Measurements from ENCODE around the gene SLC31A1. TPM values are rescaled to one million over a fixed set of nuclear protein-coding genes. Genes with fewer than 3 reads are reported as not detected.

Gene SLC31A1
- total RNA-seq, result 1 to 10 TPM; 7.9 to 8.8 TPM

- Mint-ChIP-seq H3K9me3 (no peaks in the 10 kb centered on the region), H3K4me1 (ENCODE audit: low read depth) (peaks cover 46% of the 10 kb centered on the region)
- peak; percentile 96 to 99 for ATAC-seq (replicated peaks in 1 of 2)
Observed at GRCh38 chr9:113221003-113221799, at the start of gene SLC31A1, which contains the start of gene FKBP15. Gene SLC31A1, plus strand, starts transcription at chr9:113221544. Its CDS starts 34,605 bp downstream, at chr9:113256149. Gene FKBP15, minus strand, starts transcription at chr9:113221277. Its CDS starts 34 bp downstream, at chr9:113221243.

DNA sequence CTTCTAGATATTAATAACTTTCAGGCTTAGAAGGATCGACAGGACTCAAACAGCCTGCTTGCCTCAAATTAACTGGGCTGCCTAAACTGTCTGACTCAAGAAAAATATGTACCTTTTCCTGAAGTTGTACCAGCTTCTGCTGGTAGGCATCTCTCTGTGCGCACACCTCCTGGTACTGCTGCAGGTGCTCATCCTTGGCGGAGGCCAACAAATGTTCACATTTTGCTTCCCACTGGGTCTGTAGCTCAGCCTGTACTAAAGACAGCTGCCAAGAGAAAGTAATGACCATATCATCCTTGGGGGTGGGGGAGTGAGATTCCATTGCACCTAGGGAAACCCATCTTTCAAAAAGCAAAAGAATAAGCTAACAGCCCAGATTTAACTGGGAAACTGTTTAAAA, 48.0 kb upstream of the SLC31A1 start:
- Mint-ChIP-seq H3K27ac (no peak overlapping the region), H3K4me3 (no peak overlapping the region), H3K36me3 (ENCODE audit: insufficient read depth in 2 of 2) (peaks cover 30 to 58% of the 10 kb centered on the region in 2 donors), H3K9me3 (peaks cover 2% of the 10 kb centered on the region in 2 donors), H3K27me3 (ENCODE audit: low read depth) (no peaks in the 10 kb centered on the region), H3K4me1 (ENCODE audit: low read depth) (no peaks in the 10 kb centered on the region)
- ATAC-seq (replicated peaks in 1 of 2), result no peak
- DNase-seq, result no peak

More at GRCh38 chr9:113221003-113221799, at the start of gene SLC31A1, which contains the start of gene FKBP15:
- H3K27ac Mint-ChIP-seq, result peak within 1 kb of the TSS; percentile 92
- peaks cover 0 to 13% of the 10 kb centered on the region in 2 donors for H3K36me3 Mint-ChIP-seq (ENCODE audit: insufficient read depth in 2 of 2)
- H3K4me3 Mint-ChIP-seq, result peak within 1 kb of the TSS; percentile 86 to 97
- H3K27me3 Mint-ChIP-seq (ENCODE audit: low read depth), result no peaks in the 10 kb centered on the region
- DNase-seq, result peak; percentile 97

- Mint-ChIP-seq H3K4me3 (no peak overlapping the region), H3K9me3 (peaks cover 2% of the 10 kb centered on the region in 2 donors), H3K36me3 (ENCODE audit: insufficient read depth in 2 of 2) (peaks cover 32 to 54% of the 10 kb centered on the region in 2 donors), H3K27ac (no peak overlapping the region), H3K4me1 (ENCODE audit: low read depth) (no peaks in the 10 kb centered on the region), H3K27me3 (ENCODE audit: low read depth) (no peaks in the 10 kb centered on the region)
- DNase-seq, result no peak
- ATAC-seq (replicated peaks in 1 of 2), result no peak
Observed at GRCh38 chr9:113176803-113177202, 44.5 kb upstream of the SLC31A1 start.

GRCh38 chr9:113177251-113177650, 44.1 kb upstream of the SLC31A1 start:
- H3K9me3 Mint-ChIP-seq, result peaks cover 2% of the 10 kb centered on the region in 2 donors
- H3K27ac Mint-ChIP-seq, result no peak overlapping the region
- H3K36me3 Mint-ChIP-seq (ENCODE audit: insufficient read depth in 2 of 2), result peaks cover 28 to 51% of the 10 kb centered on the region in 2 donors
- H3K4me1 Mint-ChIP-seq (ENCODE audit: low read depth), result no peaks in the 10 kb centered on the region
- H3K4me3 Mint-ChIP-seq, result no peak overlapping the region
- ATAC-seq (replicated peaks in 1 of 2) (no peak), DNase-seq (no peak)
- H3K27me3 Mint-ChIP-seq (ENCODE audit: low read depth), result no peaks in the 10 kb centered on the region

DNA sequence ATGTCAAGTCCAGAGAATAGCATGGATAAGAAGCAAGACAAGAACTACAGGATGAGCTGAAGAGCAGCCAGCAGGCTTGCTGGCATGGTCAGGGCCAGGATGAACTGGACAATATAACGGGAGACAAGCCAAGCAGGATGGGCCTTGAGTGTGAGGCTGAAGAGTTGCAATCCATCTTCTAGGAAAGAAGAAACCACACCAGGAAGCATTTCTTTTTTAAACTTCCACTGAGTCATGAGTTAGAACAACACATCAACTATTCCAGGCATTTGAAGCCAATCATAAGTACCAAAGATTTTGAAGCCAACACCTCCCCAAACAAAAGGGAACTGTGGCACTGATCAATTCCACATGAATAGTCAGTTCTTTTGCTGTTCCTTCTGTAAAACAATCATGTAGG, 43.3 kb upstream of the SLC31A1 start:
- H3K9me3 Mint-ChIP-seq, result no peaks in the 10 kb centered on the region
- DNase-seq (no peak), ATAC-seq (replicated peaks in 1 of 2) (no peak)
- H3K36me3 Mint-ChIP-seq (ENCODE audit: insufficient read depth in 2 of 2), result peaks cover 25 to 48% of the 10 kb centered on the region in 2 donors
- no peaks in the 10 kb centered on the region for H3K27me3 Mint-ChIP-seq (ENCODE audit: low read depth)
- H3K4me3 Mint-ChIP-seq, result no peak overlapping the region
- no peaks in the 10 kb centered on the region for H3K4me1 Mint-ChIP-seq (ENCODE audit: low read depth)
- H3K27ac Mint-ChIP-seq, result peak overlapping the region; percentile 35

- Mint-ChIP-seq H3K36me3 (ENCODE audit: insufficient read depth in 2 of 2) (peaks cover 19 to 42% of the 10 kb centered on the region in 2 donors), H3K4me3 (no peak overlapping the region), H3K27ac (no peak overlapping the region)
Observed at GRCh38 chr9:113179839-113180238, 41.5 kb upstream of the SLC31A1 start.

GRCh38 chr9:113181165-113181564, 40.2 kb upstream of the SLC31A1 start:
- Mint-ChIP-seq H3K9me3 (no peaks in the 10 kb centered on the region), H3K4me3 (no peak overlapping the region), H3K27ac (peak overlapping the region; percentile 83), H3K4me1 (ENCODE audit: low read depth) (no peaks in the 10 kb centered on the region), H3K36me3 (ENCODE audit: insufficient read depth in 2 of 2) (peaks cover 22 to 41% of the 10 kb centered on the region in 2 donors), H3K27me3 (ENCODE audit: low read depth) (no peaks in the 10 kb centered on the region)
- DNase-seq, result no peak
- ATAC-seq (replicated peaks in 1 of 2), result no peak

More at GRCh38 chr9:113179839-113180238, 41.5 kb upstream of the SLC31A1 start:
- DNase-seq (no peak), ATAC-seq (replicated peaks in 1 of 2) (no peak)
- no peaks in the 10 kb centered on the region for H3K27me3 Mint-ChIP-seq (ENCODE audit: low read depth)
- no peaks in the 10 kb centered on the region for H3K9me3 Mint-ChIP-seq
- no peaks in the 10 kb centered on the region for H3K4me1 Mint-ChIP-seq (ENCODE audit: low read depth)

GRCh38 chr9:113183956-113184488, 37.3 kb upstream of the SLC31A1 start:
- H3K9me3 Mint-ChIP-seq, result no peaks in the 10 kb centered on the region
- no peak overlapping the region for H3K27ac Mint-ChIP-seq
- H3K36me3 Mint-ChIP-seq (ENCODE audit: insufficient read depth in 2 of 2), result peaks cover 12 to 27% of the 10 kb centered on the region in 2 donors
- DNase-seq (no peak), ATAC-seq (replicated peaks in 1 of 2) (no peak)
- H3K4me3 Mint-ChIP-seq, result no peak overlapping the region
- no peaks in the 10 kb centered on the region for H3K4me1 Mint-ChIP-seq (ENCODE audit: low read depth)
- H3K27me3 Mint-ChIP-seq (ENCODE audit: low read depth), result no peaks in the 10 kb centered on the region

- Mint-ChIP-seq H3K27me3 (ENCODE audit: low read depth) (no peaks in the 10 kb centered on the region), H3K27ac (no peak overlapping the region)
Observed at GRCh38 chr9:113184539-113184938, 36.8 kb upstream of the SLC31A1 start.

GRCh38 chr9:113185271-113185670, 36.1 kb upstream of the SLC31A1 start:
- H3K27ac Mint-ChIP-seq, result no peak overlapping the region
- H3K4me3 Mint-ChIP-seq, result no peak overlapping the region
- H3K27me3 Mint-ChIP-seq (ENCODE audit: low read depth), result no peaks in the 10 kb centered on the region
- ATAC-seq (replicated peaks in 1 of 2), result no peak
- no peaks in the 10 kb centered on the region for H3K9me3 Mint-ChIP-seq
- peaks cover 12 to 23% of the 10 kb centered on the region in 2 donors for H3K36me3 Mint-ChIP-seq (ENCODE audit: insufficient read depth in 2 of 2)
- no peak for DNase-seq
- no peaks in the 10 kb centered on the region for H3K4me1 Mint-ChIP-seq (ENCODE audit: low read depth)

More at GRCh38 chr9:113184539-113184938, 36.8 kb upstream of the SLC31A1 start:
- Mint-ChIP-seq H3K4me3 (no peak overlapping the region), H3K4me1 (ENCODE audit: low read depth) (no peaks in the 10 kb centered on the region), H3K9me3 (no peaks in the 10 kb centered on the region), H3K36me3 (ENCODE audit: insufficient read depth in 2 of 2) (peaks cover 12 to 24% of the 10 kb centered on the region in 2 donors)
- DNase-seq (no peak), ATAC-seq (replicated peaks in 1 of 2) (peak in 1 of 2 donors; percentile 42)

GRCh38 chr9:113186137-113186755, 35.1 kb upstream of the SLC31A1 start:
- Mint-ChIP-seq H3K9me3 (no peaks in the 10 kb centered on the region), H3K27me3 (ENCODE audit: low read depth) (no peaks in the 10 kb centered on the region), H3K4me3 (no peak overlapping the region), H3K36me3 (ENCODE audit: insufficient read depth in 2 of 2) (peaks cover 12 to 26% of the 10 kb centered on the region in 2 donors), H3K4me1 (ENCODE audit: low read depth) (no peaks in the 10 kb centered on the region), H3K27ac (no peak overlapping the region)
- ATAC-seq (replicated peaks in 1 of 2) (no peak), DNase-seq (no peak)

- Mint-ChIP-seq H3K4me3 (no peak overlapping the region), H3K36me3 (ENCODE audit: insufficient read depth in 2 of 2) (peaks cover 4 to 20% of the 10 kb centered on the region in 2 donors), H3K9me3 (no peaks in the 10 kb centered on the region), H3K27me3 (ENCODE audit: low read depth) (no peaks in the 10 kb centered on the region), H3K27ac (peak overlapping the region; percentile 19), H3K4me1 (ENCODE audit: low read depth) (no peaks in the 10 kb centered on the region)
- no peak for DNase-seq
- ATAC-seq (replicated peaks in 1 of 2), result no peak
Observed at GRCh38 chr9:113187929-113188595, 33.3 kb upstream of the SLC31A1 start.
